Keratinocyte (primary cell): ENCODE results near the gene SNRNP25. TPM values are rescaled to one million over a fixed set of nuclear protein-coding genes. Genes with fewer than 3 reads are reported as not detected.

ENCODE experiments used
- DNase-seq: peaks from one replicate; pipeline ENCODE4 v3.0.0-alpha.2; 2011; ENCODE audit warnings: low read depth, missing footprints, low spot score
- FAIRE-seq: peaks from 2 replicates; lab custom pipeline; 2011; peaks lifted over from hg19 to GRCh38; lab: Jason Lieb, UNC
- H2AFZ ChIP-seq: 2 replicates; pipeline ENCODE4 v1.6.0; 2012; ENCODE audit warnings: low read length, control low read depth, inconsistent platforms; ENCODE audit not compliant: control insufficient read depth
- H3K27ac ChIP-seq: 2 replicates; pipeline ENCODE4 v1.5.1; 2011; ENCODE audit warnings: low read length; ENCODE audit not compliant: control insufficient read depth, insufficient read depth
- H3K27me3 ChIP-seq: 3 replicates; pipeline ENCODE4 v1.6.0; 2011; ENCODE audit warnings: low read length; ENCODE audit not compliant: control insufficient read depth, insufficient read depth; ENCODE audit errors: extremely low read depth
- H3K36me3 ChIP-seq, 2 experiments: 2 replicates in 1 of 2; 3 replicates in 1 of 2; pipeline ENCODE4 v1.5.1; 2011; ENCODE audit warnings: low read length in 2 of 2, mild to moderate bottlenecking in 1 of 2; ENCODE audit not compliant: control insufficient read depth in 2 of 2, insufficient read depth in 2 of 2; ENCODE audit errors: extremely low read depth in 1 of 2
- H3K4me1 ChIP-seq: 3 replicates; pipeline ENCODE4 v1.5.1; 2011; ENCODE audit warnings: low read length; ENCODE audit not compliant: control insufficient read depth, insufficient read depth; ENCODE audit errors: extremely low read depth
- H3K4me2 ChIP-seq: 3 replicates; pipeline ENCODE4 v1.6.0; 2011; ENCODE audit warnings: low read depth, low read length; ENCODE audit not compliant: control insufficient read depth, insufficient read depth; ENCODE audit errors: extremely low read depth
- H3K4me3 ChIP-seq, 3 experiments: fragments of 200-600 bp in 1 of 3; sonication (generic) in 1 of 3; 2 replicates in 2 of 3; 3 replicates in 1 of 3; pipeline ENCODE4 v1.5.1; 2011 to 2016; ENCODE audit warnings: low read length in 3 of 3, mild to moderate bottlenecking in 3 of 3, control low read depth in 2 of 3, inconsistent platforms in 1 of 3, low read depth in 1 of 3, mixed read lengths in 1 of 3, mixed run types in 1 of 3, moderate library complexity in 1 of 3; ENCODE audit not compliant: control insufficient read depth in 2 of 3, insufficient read depth in 2 of 3; ENCODE audit errors: extremely low read depth in 1 of 3
- H3K79me2 ChIP-seq: 2 replicates; pipeline ENCODE4 v1.6.0; 2012; ENCODE audit warnings: low read length; ENCODE audit not compliant: control insufficient read depth, insufficient read depth
- H3K9ac ChIP-seq: 3 replicates; pipeline ENCODE4 v1.6.0; 2011; ENCODE audit warnings: low read length; ENCODE audit not compliant: control insufficient read depth, insufficient read depth; ENCODE audit errors: extremely low read depth
- H3K9me1 ChIP-seq: 3 replicates; pipeline ENCODE4 v1.6.0; 2011; ENCODE audit warnings: low read length; ENCODE audit not compliant: control insufficient read depth, insufficient read depth; ENCODE audit errors: extremely low read depth
- H3K9me3 ChIP-seq: 2 replicates; pipeline ENCODE4 v1.5.1; 2012; ENCODE audit warnings: low read depth, low read length; ENCODE audit not compliant: control insufficient read depth
- H4K20me1 ChIP-seq: 3 replicates; pipeline ENCODE4 v1.6.0; 2011; ENCODE audit warnings: low read length; ENCODE audit not compliant: control insufficient read depth, insufficient read depth; ENCODE audit errors: extremely low read depth
- EZH2 ChIP-seq: IDR thresholded peaks from one replicate; pipeline ENCODE4 v1.6.1; 2012; ENCODE audit warnings: inconsistent platforms, mild to moderate bottlenecking, low read length, moderate library complexity
- dilution Hi-C: fragments of 300-500 bp; cut with MboI; formaldehyde crosslinking; loops from one replicate; pipeline ENCODE4 v1.7.0; 2020; ENCODE audit warnings: low sequenced_read_pairs; ENCODE audit not compliant: extremely low pct_ligation_motif_present
- polyA plus RNA-seq, 5 experiments: library from polyadenylated mRNA; depleted of rRNA in 3 of 5; stranded (reverse) in 3 of 5; stranded (forward) in 1 of 5; unstranded in 1 of 5; fragments of >200 nt; gene quantifications; 1 replicate in 1 of 5; 2 replicates in 3 of 5; 3 replicates in 1 of 5; pipeline versions ENCODE4 v1.2.1 to v1.2.3, GENCODE V29; 2011 to 2012; ENCODE audit warnings: missing spikeins in 2 of 5, low read depth in 1 of 5, low replicate concordance in 1 of 5
- TF ChIP-seq, protein P1 (sequence below), 3 experiments: IDR thresholded peaks in 1 of 3; conservative IDR thresholded peaks in 1 of 3; optimal IDR thresholded peaks in 1 of 3; 2 replicates in 2 of 3; 3 replicates in 1 of 3; pipeline versions ENCODE3 to v1.5.1; 2011; ENCODE audit warnings: low read length in 3 of 3, mild to moderate bottlenecking in 3 of 3, moderate library complexity in 2 of 3, control low read depth in 1 of 3, inconsistent platforms in 1 of 3; ENCODE audit not compliant: insufficient read depth in 2 of 3; ENCODE audit errors: extremely low read depth in 1 of 3

SNRNP25 gene
- polyA plus RNA-seq, 1 donor (not counting 4 experiments of a cell fraction or from before 2014, with no cell fraction given), result 45.9 TPM

GRCh38 chr16:42069-42457, 11.6 kb upstream of the SNRNP25 start:
- H3K9me1 ChIP-seq, result no peaks in the 10 kb centered on the region
- H3K9me3 ChIP-seq, result no peaks in the 10 kb centered on the region
- H3K27ac ChIP-seq, result no peak overlapping the region
- H2AFZ ChIP-seq, result no peak overlapping the region
- dilution Hi-C loops, result no loop called here
- FAIRE-seq, result no peak
- H3K36me3 ChIP-seq, result peaks cover 12 to 24% of the 10 kb centered on the region in 2 experiments
- H3K79me2 ChIP-seq, result no peaks in the 10 kb centered on the region
- H3K4me1 ChIP-seq, result peaks cover 3% of the 10 kb centered on the region
- H3K27me3 ChIP-seq, result no peaks in the 10 kb centered on the region
- DNase-seq, result no peak
- no peak for TF ChIP-seq EZH2
- TF ChIP-seq, protein P1, sequence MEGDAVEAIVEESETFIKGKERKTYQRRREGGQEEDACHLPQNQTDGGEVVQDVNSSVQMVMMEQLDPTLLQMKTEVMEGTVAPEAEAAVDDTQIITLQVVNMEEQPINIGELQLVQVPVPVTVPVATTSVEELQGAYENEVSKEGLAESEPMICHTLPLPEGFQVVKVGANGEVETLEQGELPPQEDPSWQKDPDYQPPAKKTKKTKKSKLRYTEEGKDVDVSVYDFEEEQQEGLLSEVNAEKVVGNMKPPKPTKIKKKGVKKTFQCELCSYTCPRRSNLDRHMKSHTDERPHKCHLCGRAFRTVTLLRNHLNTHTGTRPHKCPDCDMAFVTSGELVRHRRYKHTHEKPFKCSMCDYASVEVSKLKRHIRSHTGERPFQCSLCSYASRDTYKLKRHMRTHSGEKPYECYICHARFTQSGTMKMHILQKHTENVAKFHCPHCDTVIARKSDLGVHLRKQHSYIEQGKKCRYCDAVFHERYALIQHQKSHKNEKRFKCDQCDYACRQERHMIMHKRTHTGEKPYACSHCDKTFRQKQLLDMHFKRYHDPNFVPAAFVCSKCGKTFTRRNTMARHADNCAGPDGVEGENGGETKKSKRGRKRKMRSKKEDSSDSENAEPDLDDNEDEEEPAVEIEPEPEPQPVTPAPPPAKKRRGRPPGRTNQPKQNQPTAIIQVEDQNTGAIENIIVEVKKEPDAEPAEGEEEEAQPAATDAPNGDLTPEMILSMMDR (optimal IDR thresholded peaks at IDR 0.05 in 1 of 3, IDR thresholded peaks at IDR 0.05 in 1 of 3, conservative IDR thresholded peaks at IDR 0.05 in 1 of 3; ENCODE audit: extremely low read depth in 1 of 3, insufficient read depth in 2 of 3, low read length in 3 of 3), result no peak
- no peak overlapping the region for H3K4me3 ChIP-seq
- H4K20me1 ChIP-seq, result no peaks in the 10 kb centered on the region
- no peak overlapping the region for H3K4me2 ChIP-seq
- no peak overlapping the region for H3K9ac ChIP-seq

- dilution Hi-C loops, result no loop called here
- no peaks in the 10 kb centered on the region for H3K27me3 ChIP-seq
Measured at GRCh38 chr16:42691-43090, 10.9 kb upstream of the SNRNP25 start.

More at GRCh38 chr16:42691-43090, 10.9 kb upstream of the SNRNP25 start:
- H3K9me3 ChIP-seq, result no peaks in the 10 kb centered on the region
- H3K79me2 ChIP-seq, result peaks cover 2% of the 10 kb centered on the region
- no peaks in the 10 kb centered on the region for H3K9me1 ChIP-seq
- FAIRE-seq (no peak), DNase-seq (no peak)
- H3K9ac ChIP-seq, result no peak overlapping the region
- peaks cover 14 to 28% of the 10 kb centered on the region in 2 experiments for H3K36me3 ChIP-seq
- TF ChIP-seq, protein P1 (optimal IDR thresholded peaks at IDR 0.05 in 1 of 3, IDR thresholded peaks at IDR 0.05 in 1 of 3, conservative IDR thresholded peaks at IDR 0.05 in 1 of 3; ENCODE audit: extremely low read depth in 1 of 3, insufficient read depth in 2 of 3, low read length in 3 of 3), result no peak
- TF ChIP-seq EZH2, result no peak
- no peak overlapping the region for H2AFZ ChIP-seq
- no peak overlapping the region for H3K4me2 ChIP-seq
- no peaks in the 10 kb centered on the region for H4K20me1 ChIP-seq
- H3K4me3 ChIP-seq, result no peak overlapping the region
- H3K4me1 ChIP-seq, result peaks cover 3% of the 10 kb centered on the region
- no peak overlapping the region for H3K27ac ChIP-seq
